Psoas muscle (tissue), 8 donors: ENCODE data around the gene ADAMTSL5. TPM values are rescaled to one million over a fixed set of nuclear protein-coding genes. Genes with fewer than 3 reads are reported as not detected.

Source experiments
- ATAC-seq, 4 donors: fragments of 200-7000 bp; cut with Tn5 transposase; one replicate each; pipeline ENCODE4 v1.9.1; 2020; ENCODE audit warnings: moderate library complexity in 3 of 4, mild to moderate bottlenecking in 2 of 4
- DNase-seq, 2 donors: peaks; one replicate each; pipeline ENCODE4 v3.0.0-alpha.2; 2020
- H3K27ac ChIP-seq: fragments of 200-600 bp; one replicate; pipeline ENCODE4 v1.8.0; 2022
- H3K27me3 ChIP-seq, 3 donors: fragments of 200-600 bp in 1 of 3; one replicate each; pipeline versions ENCODE4 v1.6.1 to v1.8.0; 2013 to 2022; ENCODE audit warnings: low read length in 2 of 3, mild to moderate bottlenecking in 2 of 3, moderate library complexity in 1 of 3; ENCODE audit not compliant: insufficient read depth in 3 of 3
- H3K36me3 ChIP-seq, 2 donors: fragments of 200-600 bp in 1 of 2; one replicate each; pipeline versions ENCODE4 v1.6.1 to v1.8.0; 2013 to 2022; ENCODE audit warnings: low read depth in 1 of 2, mild to moderate bottlenecking in 1 of 2, moderate library complexity in 1 of 2; ENCODE audit not compliant: insufficient read depth in 1 of 2
- H3K4me1 ChIP-seq: fragments of 200-600 bp; one replicate; pipeline ENCODE4 v1.8.0; 2022
- H3K4me3 ChIP-seq: fragments of 200-600 bp; one replicate; pipeline ENCODE4 v1.8.0; 2022; ENCODE audit warnings: mild to moderate bottlenecking
- H3K9me3 ChIP-seq: fragments of 200-600 bp; one replicate; pipeline ENCODE4 v1.8.0; 2022
- CTCF ChIP-seq: fragments of 200-600 bp; IDR thresholded peaks from one replicate; pipeline ENCODE4 v1.8.0; 2022; ENCODE audit warnings: antibody characterized with exemption
- WGBS, 3 donors: extraction: QIAGEN DNeasy Blood & Tissue Kit; methylation state at CpG; one replicate each; pipeline versions ENCODE4 v1.1.6 to v1.1.7; 2013; 5-methylcytosine and 5-hydroxymethylcytosine counted together
- intact Hi-C, 2 donors: fragments of 100-400 bp; cut with DNase I; formaldehyde crosslinking; loops; one replicate each; pipeline versions ENCODE4 v1.11.0 to v1.14.2; 2022
- long read RNA-seq, 2 donors: library from polyadenylated mRNA; unstranded; transcript quantifications; one replicate each; pipeline ENCODE4 v2.0.0, GENCODE V29; 2021
- polyA plus RNA-seq, 3 donors: library from polyadenylated mRNA; stranded (reverse); fragments of 200-250 nt; gene quantifications; one replicate each; pipeline ENCODE4 v1.2.3, GENCODE V29; 2013
- total RNA-seq, 4 donors: library from RNA; stranded (reverse); fragmentation: NEBNext Ultra II Directional in 2 of 4; extraction: Animal tissue kit (Norgen Biotek cat#: 25700) in 2 of 4; gene quantifications; one replicate each; pipeline versions ENCODE4 v1.2.1 to v1.2.4, GENCODE V29; 2021 to 2023
- donor health status: healthy with polysubstance abuse.
- donor health status: DM: no; HTN: no; CAD: no; lungs with moderate emphysema.
- donor health status: Bipolar disorder and iron deficiency.
- donor health status: healthy.
- donor health status: DM: yes; HTN: yes; CAD: no.
- donor health status: DM: no; HTN: no; CAD: no.
- donor health status: DM: no; HTN: no; CAD: no.
- donor health status: DM: yes; HTN: yes; CAD: no.

Gene ADAMTSL5
- total RNA-seq (10 to 100 TPM in 3 of 4 donors, 1 to 10 TPM in 1; 8.1 to 20.1 (median 14.1) TPM), polyA plus RNA-seq (10 to 100 TPM in 1 of 3 donors, 1 to 10 TPM in 2; 3.9 to 12.6 (median 9.7) TPM)
- long read RNA-seq, donor 1, partial matches to known transcripts, result 1 of 6 reads
- long read RNA-seq, donor 1, other reads (novel, unspliced or antisense), result 5 of 6 reads
- long read RNA-seq, donor 2, partial matches to known transcripts, result 6 of 38 reads
- long read RNA-seq, donor 2, other reads (novel, unspliced or antisense), result 31 of 38 reads

DNA sequence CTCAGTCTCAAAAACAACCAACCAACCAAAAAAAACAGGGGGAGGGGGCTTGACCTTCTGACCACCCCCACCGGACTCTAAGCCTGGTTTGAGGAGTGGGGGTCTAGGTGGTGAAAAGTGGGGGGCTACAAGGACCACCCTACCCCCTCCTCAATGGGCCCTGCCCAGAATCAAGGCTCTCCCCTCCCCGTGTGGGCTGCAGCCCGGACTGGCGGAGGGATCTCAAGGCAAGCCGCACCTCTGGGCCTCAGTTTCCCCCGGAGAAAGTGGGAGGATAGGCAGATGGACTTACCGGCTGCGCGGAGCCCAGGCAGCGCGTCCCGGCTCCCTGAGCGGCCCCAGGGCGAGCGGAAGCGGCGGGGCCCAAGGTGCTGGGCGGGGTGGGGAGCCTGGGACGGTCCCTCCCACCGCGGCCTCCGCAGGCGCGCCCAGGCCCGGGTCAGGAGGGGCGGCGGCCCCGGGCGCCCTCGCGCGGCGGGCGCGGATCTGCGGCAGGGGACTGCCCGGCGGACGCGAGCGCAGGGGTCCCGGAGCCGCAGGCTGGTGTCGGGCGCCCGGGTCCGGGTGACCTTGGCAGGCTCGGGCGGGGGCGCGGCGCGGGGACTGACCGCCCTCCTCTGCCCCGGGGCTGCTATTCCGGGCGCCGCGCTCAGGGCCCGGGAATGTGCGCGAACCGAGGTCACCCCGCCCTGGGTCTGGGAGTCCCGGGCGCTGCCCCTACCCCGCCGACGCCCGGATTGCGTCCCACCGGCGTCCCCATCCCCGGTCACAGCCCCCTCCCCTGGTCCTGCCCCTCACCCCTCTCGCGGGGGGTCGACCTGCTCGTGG lies at the start of gene ADAMTSL5:
Gene ADAMTSL5, minus strand, starts transcription at position 349 of the 828 bp plus-strand sequence. CDS start 2,076 bp downstream, outside the sequence.
- DNase-seq, result peak; percentile 68 to 87
- H3K27me3 ChIP-seq, result peaks cover 0 to 5% (median 0%) of the 10 kb centered on the region in 3 donors
- peak; percentile 82 to 88 (median 86) for ATAC-seq

GRCh38 chr19:1561236-1561842 lies 48.5 kb upstream of the ADAMTSL5 start:
- ATAC-seq, result no peak
- Histone ChIP-seq H3K27ac (no peak overlapping the region), H3K4me1 (no peaks in the 10 kb centered on the region), H3K4me3 (no peak overlapping the region), H3K27me3 (peaks cover 0 to 3% (median 2%) of the 10 kb centered on the region in 3 donors), H3K36me3 (no peaks in the 10 kb centered on the region), H3K9me3 (no peaks in the 10 kb centered on the region)
- no peak for DNase-seq
- intact Hi-C loops, result no loop called here
- TF ChIP-seq CTCF, result no peak
- WGBS, 3 donors, result 80 to 85% (median 85%) methylated on average over 17 of the region's 17 CpGs

More for the DNA sequence above, at the start of gene ADAMTSL5:
- H3K27ac ChIP-seq, result peak within 1 kb of the TSS; percentile 89
- H3K9me3 ChIP-seq, result no peaks in the 10 kb centered on the region
- H3K4me3 ChIP-seq, result peak within 1 kb of the TSS; percentile 73
- TF ChIP-seq CTCF, result no peak
- intact Hi-C loops, result loop anchor here in 1 of 2 donors (5.0 kb wide), 1 partner anchor 231 kb away; no protein-coding TSS in a partner anchor
- peaks cover 6% of the 10 kb centered on the region for H3K4me1 ChIP-seq
- H3K36me3 ChIP-seq, result no peaks in the 10 kb centered on the region
- 2 to 3% (median 3%) methylated on average over 37 to 78 of the region's 78 CpGs for WGBS, 3 donors

DNA sequence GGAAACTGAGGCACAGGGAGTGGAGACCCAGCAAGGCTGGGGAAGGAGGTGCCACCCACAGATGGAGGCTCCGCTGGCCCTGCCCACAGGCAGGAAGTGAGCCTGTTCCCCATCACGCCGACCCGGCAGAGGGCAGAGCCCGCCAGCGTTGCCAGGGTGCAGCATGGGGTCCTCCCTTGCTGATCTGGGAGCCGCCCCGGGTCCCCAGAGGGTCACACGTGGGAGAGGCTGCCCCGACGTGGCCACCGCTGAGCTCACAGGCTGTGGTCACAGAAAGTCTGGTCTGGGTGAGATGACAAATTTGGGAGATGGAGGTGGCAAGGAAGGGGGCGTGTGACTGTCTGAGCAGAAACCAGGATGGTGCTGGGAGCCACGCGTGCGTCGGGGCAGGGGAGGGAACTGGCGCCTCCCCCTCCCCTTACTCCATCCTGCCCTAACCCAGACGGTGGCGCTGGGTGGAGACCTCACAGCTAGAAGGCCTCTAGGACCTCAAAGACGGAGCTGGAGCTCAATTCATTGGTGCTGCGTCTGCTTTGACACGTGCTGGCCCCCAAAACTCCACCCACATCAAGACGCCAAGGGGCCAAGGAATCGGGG lies 47.6 kb upstream of the ADAMTSL5 start:
- Histone ChIP-seq H3K9me3 (no peaks in the 10 kb centered on the region), H3K27me3 (no peaks in the 10 kb centered on the region), H3K36me3 (no peaks in the 10 kb centered on the region), H3K27ac (no peak overlapping the region), H3K4me3 (no peak overlapping the region), H3K4me1 (no peaks in the 10 kb centered on the region)
- ATAC-seq (no peak), DNase-seq (no peak)
- TF ChIP-seq CTCF, result no peak
- WGBS, 3 donors, result 62 to 66% (median 66%) methylated on average over 25 of the region's 25 CpGs
- intact Hi-C loops, result no loop called here

DNA sequence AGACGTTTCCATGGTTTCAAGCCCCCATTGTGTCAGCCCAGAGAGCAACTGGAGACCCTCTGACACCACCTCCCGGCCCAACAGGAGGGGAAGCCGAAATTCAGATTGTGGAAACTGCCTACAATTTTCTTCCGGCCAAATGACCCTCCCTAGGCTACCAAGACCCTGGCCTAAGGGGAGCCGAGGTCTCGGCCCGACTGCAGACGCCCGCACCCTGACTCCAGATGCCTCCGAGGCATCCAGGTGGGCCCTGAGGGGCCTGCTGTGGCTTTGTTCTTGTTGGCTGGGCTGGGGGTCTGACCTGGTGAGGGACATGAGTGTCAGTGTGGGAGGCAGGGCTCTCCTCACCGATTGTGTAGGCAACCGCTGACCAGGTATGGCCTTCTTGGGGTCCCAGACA lies 45.7 kb upstream of the ADAMTSL5 start:
- Histone ChIP-seq H3K4me1 (no peaks in the 10 kb centered on the region), H3K27me3 (no peaks in the 10 kb centered on the region), H3K27ac (no peak overlapping the region), H3K9me3 (no peaks in the 10 kb centered on the region), H3K36me3 (no peaks in the 10 kb centered on the region), H3K4me3 (no peak overlapping the region)
- DNase-seq (no peak), ATAC-seq (no peak)
- intact Hi-C loops, result no loop called here
- WGBS, 3 donors, result 81 to 85% (median 82%) methylated on average over 12 of the region's 12 CpGs
- no peak for TF ChIP-seq CTCF
